Lung (tissue), 12 donors: Measurements from ENCODE around the gene ABHD4. TPM values are rescaled to one million over a fixed set of nuclear protein-coding genes. Genes with fewer than 3 reads are reported as not detected.
"Not testable (repeated sequence)": the region's sequence is repeated elsewhere in the genome, so short reads cannot be mapped to it uniquely, and the experiment has no call there.

ENCODE experiments used
- ATAC-seq: fragments of 200-7000 bp; cut with Tn5 transposase; one replicate; pipeline ENCODE4 v1.9.1; 2020; ENCODE audit warnings: moderate number of reproducible peaks; ENCODE audit not compliant: insufficient read depth, low FRiP score
- DNase-seq, 3 donors: peaks; one replicate each; pipeline ENCODE4 v3.0.0-alpha.2; 2013 to 2017
- H3K27ac ChIP-seq, 2 donors: one replicate each; pipeline ENCODE4 v1.5.1; 2013; ENCODE audit warnings: mild to moderate bottlenecking in 2 of 2, moderate library complexity in 2 of 2, control low read depth in 1 of 2, inconsistent platforms in 1 of 2, low read depth in 1 of 2, low read length in 1 of 2
- H3K27me3 ChIP-seq, 3 donors: one replicate each; pipeline ENCODE4 v1.5.1; 2013; ENCODE audit warnings: low read length in 2 of 3; ENCODE audit not compliant: control insufficient read depth in 3 of 3, insufficient read depth in 3 of 3
- H3K36me3 ChIP-seq, 4 donors: one replicate each; pipeline ENCODE4 v1.5.1; 2013; ENCODE audit warnings: low read length in 4 of 4, mild to moderate bottlenecking in 1 of 4, moderate library complexity in 1 of 4; ENCODE audit not compliant: control insufficient read depth in 4 of 4, insufficient read depth in 4 of 4
- H3K4me1 ChIP-seq, 5 donors: one replicate each; pipeline ENCODE4 v1.5.1; 2013; ENCODE audit warnings: low read length in 5 of 5, mild to moderate bottlenecking in 2 of 5, moderate library complexity in 1 of 5; ENCODE audit not compliant: control insufficient read depth in 5 of 5, insufficient read depth in 5 of 5
- H3K4me3 ChIP-seq: one replicate; pipeline ENCODE4 v1.5.1; 2013; ENCODE audit warnings: mild to moderate bottlenecking, control low read depth, moderate library complexity
- H3K9ac ChIP-seq, 2 donors: one replicate each; pipeline ENCODE4 v1.5.1; 2013; ENCODE audit warnings: low read length in 2 of 2, control low read depth in 1 of 2; ENCODE audit not compliant: insufficient read depth in 1 of 2
- H3K9me3 ChIP-seq, 4 donors: one replicate each; pipeline ENCODE4 v1.5.1; 2013; ENCODE audit warnings: low read length in 3 of 4, mild to moderate bottlenecking in 1 of 4, moderate library complexity in 1 of 4; ENCODE audit not compliant: control insufficient read depth in 4 of 4, insufficient read depth in 3 of 4
- CTCF ChIP-seq: IDR thresholded peaks from 2 replicates; pipeline ENCODE4 v1.5.1; 2012; ENCODE audit warnings: mild to moderate bottlenecking; ENCODE audit errors: control extremely low read depth, extremely low read depth
- WGBS, 2 donors: extraction: QIAGEN DNeasy Blood & Tissue Kit; methylation state at CpG; one replicate each; pipeline ENCODE4 v1.1.7; 2013; 5-methylcytosine and 5-hydroxymethylcytosine counted together
- polyA plus RNA-seq, 2 donors: library from polyadenylated mRNA; stranded (reverse); fragments of 200-250 nt; gene quantifications; one replicate each; pipeline ENCODE4 v1.2.1, GENCODE V29; 2013
- total RNA-seq, 2 donors: library from RNA; depleted of rRNA in 1 of 2; stranded (reverse); fragments of >200 nt in 1 of 2; gene quantifications; one replicate each; pipeline ENCODE4 v1.2.1, GENCODE V29; 2014 to 2021
- donor health status: control.
- donor health status: control.
- donor health status: Bipolar disorder and iron deficiency.
- donor health status: healthy.
- donor health status: DM: yes; HTN: yes; CAD: no.

ABHD4 gene
- total and polyA plus RNA-seq, 4 donors: 14.9 to 34.0 (median 23.9) TPM

GRCh38 chr14:22551605-22551997 is 46.5 kb upstream of the ABHD4 start:
- WGBS, 2 donors: 52 to 54% methylated on average over 5 of the region's 5 CpGs
- H3K27ac ChIP-seq: no peak overlapping the region
- no peak for DNase-seq

GRCh38 chr14:22552001-22552826 is 45.9 kb upstream of the ABHD4 start:
- H3K4me1 ChIP-seq: peaks cover 0 to 28% (median 15%) of the 10 kb centered on the region in 5 donors
- no peak for ATAC-seq
- no peak overlapping the region for H3K4me3 ChIP-seq
- no peaks in the 10 kb centered on the region for H3K9me3 ChIP-seq
- H3K27me3 ChIP-seq: no peaks in the 10 kb centered on the region
- DNase-seq: no peak
- 83 to 87% methylated on average over 13 of the region's 13 CpGs for WGBS, 2 donors
- no peaks in the 10 kb centered on the region for H3K36me3 ChIP-seq
- H3K9ac ChIP-seq: no peak overlapping the region
- TF ChIP-seq CTCF: no peak
- H3K27ac ChIP-seq: no peak overlapping the region

More at GRCh38 chr14:22551605-22551997, 46.5 kb upstream of the ABHD4 start:
- Histone ChIP-seq H3K27me3 (no peaks in the 10 kb centered on the region), H3K36me3 (no peaks in the 10 kb centered on the region), H3K9me3 (no peaks in the 10 kb centered on the region), H3K9ac (no peak overlapping the region), H3K4me3 (no peak overlapping the region), H3K4me1 (peaks cover 0 to 32% (median 20%) of the 10 kb centered on the region in 5 donors)
- no peak for TF ChIP-seq CTCF
- ATAC-seq: no peak

- no peak for DNase-seq
- H3K4me3 ChIP-seq: no peak overlapping the region
- TF ChIP-seq CTCF: no peak
- no peaks in the 10 kb centered on the region for H3K36me3 ChIP-seq
- H3K9ac ChIP-seq: no peak overlapping the region
- H3K27me3 ChIP-seq: no peaks in the 10 kb centered on the region
- no peak for ATAC-seq
- H3K27ac ChIP-seq: no peak overlapping the region
- H3K4me1 ChIP-seq: peaks cover 0 to 25% (median 10%) of the 10 kb centered on the region in 5 donors
- H3K9me3 ChIP-seq: no peaks in the 10 kb centered on the region
- WGBS, 2 donors: 95 to 97% methylated on average over 2 of the region's 2 CpGs
Observed at GRCh38 chr14:22552827-22553076, 45.3 kb upstream of the ABHD4 start.

GRCh38 chr14:22553445-22553844 is 44.7 kb upstream of the ABHD4 start:
- Histone ChIP-seq H3K27ac (no peak overlapping the region), H3K9me3 (no peaks in the 10 kb centered on the region), H3K27me3 (no peaks in the 10 kb centered on the region), H3K4me1 (peaks cover 3 to 19% (median 5%) of the 10 kb centered on the region in 5 donors), H3K36me3 (no peaks in the 10 kb centered on the region), H3K4me3 (no peak overlapping the region), H3K9ac (no peak overlapping the region)
- WGBS, 2 donors: 86 to 94% methylated on average over 5 of the region's 5 CpGs
- no peak for ATAC-seq
- no peak for DNase-seq
- no peak for TF ChIP-seq CTCF

GRCh38 chr14:22553861-22554497 is 44.1 kb upstream of the ABHD4 start:
- ATAC-seq, DNase-seq, H3K4me3 ChIP-seq, H3K27me3 ChIP-seq, H3K9ac ChIP-seq, H3K36me3 ChIP-seq, H3K27ac ChIP-seq, H3K9me3 ChIP-seq: not testable (repeated sequence)
- peaks cover 5 to 19% (median 6%) of the 10 kb centered on the region in 5 donors for H3K4me1 ChIP-seq
- 87 to 89% methylated on average over 7 to 14 of the region's 14 CpGs for WGBS, 2 donors
